NCI-H524 (cell line): ENCODE results near the gene RTRAF.

Experiments
- DNase-seq, 2 experiments: peaks; one replicate each; lab custom pipeline; 2025; lab: John Stamatoyannopoulos, UW

Gene RTRAF

DNA sequence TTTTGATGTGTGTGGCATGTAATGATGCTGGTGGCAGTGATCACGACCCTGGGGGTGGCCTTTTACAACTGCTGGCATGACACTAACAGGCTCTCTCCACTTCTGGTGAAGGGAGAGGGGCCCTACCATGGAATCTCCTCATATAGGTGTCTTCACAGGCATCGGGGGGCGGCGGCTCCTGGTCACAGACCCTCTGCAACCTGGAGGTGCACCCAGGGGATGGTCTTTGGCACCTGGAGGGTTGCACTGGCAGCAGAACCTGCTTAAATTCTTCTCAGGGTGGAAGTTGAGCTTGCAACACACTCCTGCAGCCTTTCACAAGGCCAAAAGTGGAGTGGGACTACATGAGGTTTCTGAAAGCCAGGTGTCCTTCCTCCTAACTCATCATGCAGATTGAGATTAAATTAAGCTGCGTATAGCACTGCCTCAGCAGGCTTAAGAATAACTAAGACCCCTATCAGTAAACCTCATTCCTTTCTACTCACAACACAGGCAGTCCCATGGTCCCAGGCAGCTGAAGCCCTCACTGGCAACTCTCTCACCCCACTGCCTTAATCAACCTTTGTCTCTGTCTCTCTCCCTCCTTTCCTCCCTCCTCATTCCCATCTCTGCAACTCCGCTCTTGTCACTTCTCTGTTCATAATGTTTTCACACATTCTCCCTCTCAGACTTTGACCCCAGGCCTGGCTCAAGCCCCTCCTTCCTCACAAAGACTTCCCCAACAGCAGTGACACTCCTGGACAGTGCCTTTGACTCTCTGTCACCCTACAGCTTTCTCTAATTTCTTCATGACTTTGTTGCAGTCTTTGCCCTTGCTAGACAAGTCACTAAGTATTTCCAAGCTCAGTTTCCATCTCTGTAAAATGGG lies 60.6 kb downstream of the RTRAF start:
- DNase-seq: no peak

DNA sequence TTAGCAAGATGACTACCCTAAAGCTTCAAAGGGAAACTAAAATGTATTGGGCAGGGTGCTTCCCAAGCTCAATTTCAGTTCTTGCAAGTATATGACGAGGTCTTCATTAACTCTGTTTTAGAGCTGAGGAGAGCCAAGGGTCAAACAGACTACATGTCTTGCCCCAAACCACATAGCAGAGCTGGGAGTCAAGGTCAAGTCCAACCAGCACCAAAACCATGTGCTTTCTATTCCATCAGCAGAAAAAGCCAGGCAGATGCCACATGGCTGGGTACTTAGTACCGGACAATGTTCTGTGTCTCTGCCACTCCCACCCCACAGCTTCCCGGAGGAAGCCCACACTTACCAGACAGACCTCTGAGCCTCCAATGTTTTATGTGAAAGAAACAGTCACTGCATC lies 61.9 kb downstream of the RTRAF start:
- DNase-seq: no peak

DNA sequence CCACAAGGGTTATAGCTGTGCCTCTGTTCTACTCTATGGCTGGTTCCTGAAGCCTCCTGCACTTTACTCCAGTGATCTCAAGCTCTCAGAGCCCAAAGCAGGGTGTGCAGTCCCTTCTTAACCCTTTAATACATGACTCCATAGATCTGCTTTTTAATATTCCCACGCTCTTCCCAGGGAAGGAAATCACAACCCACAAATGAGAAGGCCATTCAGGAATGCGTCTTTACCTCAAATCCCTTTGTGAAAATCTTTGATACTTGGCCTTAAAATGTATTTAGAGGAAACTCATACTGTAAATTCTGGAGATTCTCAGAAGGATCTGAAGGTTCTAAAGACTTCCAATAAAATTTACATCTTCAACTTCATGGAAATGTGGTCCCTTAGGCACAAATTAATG lies 62.5 kb downstream of the RTRAF start:
- DNase-seq: no peak

DNA sequence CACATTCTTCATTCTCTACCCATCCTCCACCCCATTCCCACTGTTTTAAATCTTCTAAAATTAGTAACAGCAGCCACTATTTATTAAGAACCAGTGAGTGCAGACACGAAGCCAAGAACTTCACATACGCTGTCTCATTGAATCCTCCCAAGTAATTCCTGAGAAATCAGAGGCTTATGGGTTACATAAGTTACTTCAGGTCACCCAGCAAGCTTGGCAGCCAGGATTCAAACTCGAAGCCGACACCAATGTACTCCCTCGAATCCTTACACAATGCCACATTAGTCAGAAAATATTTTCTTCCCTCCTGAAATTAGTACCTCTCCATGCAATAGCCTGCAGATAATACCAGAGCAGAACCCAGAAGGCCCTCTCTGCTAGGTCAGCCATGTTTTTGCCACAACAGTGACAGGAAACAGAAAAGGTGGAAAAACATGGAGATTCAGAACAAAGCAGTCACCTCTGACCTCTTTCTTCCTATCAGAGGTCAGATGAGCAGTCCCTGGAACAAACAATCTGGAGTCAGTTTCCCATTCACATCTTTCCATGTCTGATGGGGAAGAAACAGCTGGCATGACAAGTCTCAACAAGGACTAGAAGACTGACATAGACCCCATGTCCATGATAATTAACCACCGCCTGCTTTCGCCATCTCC lies 63.1 kb downstream of the RTRAF start:
- DNase-seq: no peak

DNA sequence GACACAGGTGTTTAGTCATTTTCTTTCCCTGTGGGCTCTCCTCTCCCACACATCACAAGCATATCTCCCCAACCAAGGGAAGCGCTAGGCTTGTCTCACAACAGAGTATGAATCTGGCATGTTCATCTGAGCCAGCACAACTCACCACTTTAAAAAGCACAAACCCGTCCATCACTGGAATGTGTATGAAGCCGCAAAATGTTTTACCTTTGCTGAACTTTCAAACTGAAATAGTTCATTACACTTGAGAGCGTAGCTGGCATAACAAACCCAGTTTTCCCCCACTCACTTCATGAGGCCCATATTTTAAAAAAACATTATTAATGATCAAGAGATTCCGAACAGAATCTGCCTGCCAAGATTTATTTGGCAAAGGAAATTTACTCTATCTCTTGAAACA lies 63.7 kb downstream of the RTRAF start:
- DNase-seq: no peak

DNA sequence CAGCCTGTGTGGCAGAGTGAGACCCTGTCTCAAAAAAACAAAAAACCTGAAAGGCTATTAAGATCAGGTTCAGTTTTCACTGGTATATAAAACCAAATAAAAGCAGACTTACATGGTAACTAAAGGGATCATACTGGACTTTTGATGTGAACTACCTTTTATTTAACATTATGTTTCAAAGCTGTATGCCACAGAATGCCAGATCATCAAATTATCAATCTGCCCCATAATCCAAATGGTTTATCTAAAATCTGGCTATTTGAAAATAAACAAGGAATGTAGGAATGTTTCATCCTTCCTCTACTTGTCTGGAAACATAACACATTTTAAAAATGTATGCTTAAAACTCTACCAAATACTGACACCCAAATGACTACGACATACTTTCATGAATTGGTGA lies 65.3 kb downstream of the RTRAF start:
- no peak for DNase-seq

DNA sequence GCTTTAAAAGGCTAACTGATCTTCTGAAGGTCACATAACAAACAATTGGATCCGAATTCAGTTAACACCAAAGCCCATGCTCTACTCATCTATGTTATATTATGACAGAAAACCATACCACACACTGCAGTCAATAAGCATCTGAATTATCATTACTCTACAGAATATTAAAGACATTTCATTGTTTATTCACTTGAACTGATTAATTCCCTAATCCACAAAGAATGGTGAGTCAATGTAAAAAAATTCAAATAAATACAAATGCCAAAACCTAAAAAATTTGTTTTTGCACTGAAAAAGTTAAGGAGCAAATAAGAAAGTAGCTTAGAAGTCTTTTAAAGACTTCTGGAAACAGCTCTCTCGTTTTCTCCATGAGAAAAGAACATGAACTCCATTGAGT lies 65.8 kb downstream of the RTRAF start:
- no peak for DNase-seq

DNA sequence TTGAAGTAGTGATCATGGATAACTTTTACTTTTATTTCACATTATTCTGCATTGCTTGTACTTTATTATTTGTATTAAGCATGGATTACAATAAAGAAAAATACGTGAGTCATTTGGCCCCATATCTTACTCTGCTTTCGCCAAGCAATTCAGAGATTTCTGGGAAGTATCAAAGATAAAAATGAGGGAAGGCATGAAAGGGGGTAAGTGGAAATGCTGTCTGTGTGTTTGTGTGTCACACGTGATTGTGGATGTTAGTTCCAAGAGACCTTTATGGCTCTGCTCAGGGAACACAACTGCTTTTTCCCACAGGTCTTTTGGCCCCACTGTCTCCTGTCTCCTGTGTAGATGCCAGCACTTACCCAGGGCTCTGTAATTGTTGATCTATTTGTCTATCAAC lies 69.0 kb downstream of the RTRAF start:
- DNase-seq: no peak

DNA sequence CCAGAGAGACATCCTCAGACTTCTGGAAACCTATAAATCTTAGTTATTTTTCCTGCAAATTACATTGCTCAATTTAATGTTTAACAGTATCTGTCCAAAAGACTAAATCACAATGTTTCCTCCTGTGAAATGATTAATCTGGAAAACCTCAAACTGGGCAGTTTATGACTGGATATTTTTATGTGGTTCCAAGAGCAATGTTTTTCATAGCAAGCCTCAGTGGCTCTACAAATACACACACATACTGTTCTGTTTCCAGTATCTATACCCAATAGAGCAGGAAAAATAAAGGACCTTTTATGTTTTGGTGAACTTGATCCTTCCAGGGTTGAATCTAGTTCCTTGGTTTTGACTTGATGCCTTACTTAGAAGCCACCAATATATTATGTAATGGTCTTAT lies 70.3 kb downstream of the RTRAF start:
- DNase-seq: no peak

DNA sequence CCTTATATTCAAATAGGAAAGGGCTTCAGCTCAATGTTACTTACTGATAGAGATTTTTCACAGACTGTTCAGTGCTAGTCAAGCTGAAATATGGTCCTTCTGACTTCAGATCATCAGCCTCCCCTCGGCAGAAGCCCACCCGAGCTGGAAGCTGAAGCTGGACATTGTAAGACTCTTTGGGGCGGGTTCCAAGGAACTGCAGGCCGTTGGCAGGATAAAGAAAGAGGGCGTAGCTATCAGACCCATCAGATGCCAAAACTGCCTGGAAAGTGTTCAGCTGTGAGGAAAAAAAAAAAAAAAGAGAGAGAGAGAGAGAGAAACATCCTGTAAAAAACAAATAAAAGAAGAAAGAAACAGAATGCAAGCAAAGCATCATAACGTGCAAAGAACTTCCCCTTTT lies 70.7 kb downstream of the RTRAF start:
- no peak for DNase-seq
